CD4-positive, alpha-beta T cell treated with Interleukin-12 subunit alpha and Interleukin-12 subunit beta, for 1 hour (primary cell): ENCODE data around the gene TBC1D22A.
"Not testable (repeated sequence)": the region's sequence is repeated elsewhere in the genome, so short reads cannot be mapped to it uniquely, and the experiment has no call there.

Source experiments
- DNase-seq: peaks from one replicate; pipeline ENCODE4 v3.0.0-alpha.2; 2020

The TBC1D22A gene

DNA sequence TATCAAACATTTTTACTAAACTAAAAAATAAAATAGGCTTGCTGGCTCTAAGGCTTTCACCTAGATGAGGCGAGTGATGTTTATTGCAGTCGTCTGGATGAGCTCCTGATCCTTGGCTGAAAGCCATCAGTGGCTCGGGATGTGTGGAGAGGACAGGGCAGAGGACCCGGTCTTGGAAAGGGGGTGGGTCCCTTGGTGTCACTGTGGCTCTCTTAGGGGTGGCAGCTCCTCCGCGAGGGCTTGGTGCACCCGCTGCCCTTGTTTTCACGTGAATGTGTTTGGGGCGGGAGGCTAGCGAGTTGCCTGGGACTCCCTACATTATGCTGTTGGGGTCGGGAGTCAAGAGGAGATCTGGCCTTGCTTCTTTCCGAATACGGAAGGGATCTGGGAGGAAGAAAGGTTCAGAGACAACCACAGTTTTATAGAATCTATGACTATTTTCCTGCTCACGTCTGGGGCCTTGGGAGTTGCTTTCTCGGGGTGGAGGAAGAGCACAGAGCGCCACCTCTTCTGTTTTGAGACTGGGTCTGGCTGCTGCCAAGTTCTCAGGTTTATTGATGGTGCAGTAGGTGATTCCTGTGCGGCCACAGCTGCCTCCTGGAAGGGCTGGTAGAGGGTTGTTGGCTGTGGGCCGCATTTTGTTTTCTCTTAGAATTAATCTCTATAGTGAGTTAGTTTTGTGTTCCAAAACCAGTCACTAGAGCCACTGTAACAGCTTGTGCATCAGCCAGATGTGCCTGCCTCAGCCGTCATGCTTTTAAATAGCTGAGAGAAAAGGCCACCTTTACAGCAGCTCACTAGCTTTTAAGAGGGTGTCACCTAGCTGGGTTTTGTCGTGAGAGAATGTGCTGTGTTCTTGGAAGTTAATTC, 12.8 kb downstream of the TBC1D22A start:
- DNase-seq: no peak

DNA sequence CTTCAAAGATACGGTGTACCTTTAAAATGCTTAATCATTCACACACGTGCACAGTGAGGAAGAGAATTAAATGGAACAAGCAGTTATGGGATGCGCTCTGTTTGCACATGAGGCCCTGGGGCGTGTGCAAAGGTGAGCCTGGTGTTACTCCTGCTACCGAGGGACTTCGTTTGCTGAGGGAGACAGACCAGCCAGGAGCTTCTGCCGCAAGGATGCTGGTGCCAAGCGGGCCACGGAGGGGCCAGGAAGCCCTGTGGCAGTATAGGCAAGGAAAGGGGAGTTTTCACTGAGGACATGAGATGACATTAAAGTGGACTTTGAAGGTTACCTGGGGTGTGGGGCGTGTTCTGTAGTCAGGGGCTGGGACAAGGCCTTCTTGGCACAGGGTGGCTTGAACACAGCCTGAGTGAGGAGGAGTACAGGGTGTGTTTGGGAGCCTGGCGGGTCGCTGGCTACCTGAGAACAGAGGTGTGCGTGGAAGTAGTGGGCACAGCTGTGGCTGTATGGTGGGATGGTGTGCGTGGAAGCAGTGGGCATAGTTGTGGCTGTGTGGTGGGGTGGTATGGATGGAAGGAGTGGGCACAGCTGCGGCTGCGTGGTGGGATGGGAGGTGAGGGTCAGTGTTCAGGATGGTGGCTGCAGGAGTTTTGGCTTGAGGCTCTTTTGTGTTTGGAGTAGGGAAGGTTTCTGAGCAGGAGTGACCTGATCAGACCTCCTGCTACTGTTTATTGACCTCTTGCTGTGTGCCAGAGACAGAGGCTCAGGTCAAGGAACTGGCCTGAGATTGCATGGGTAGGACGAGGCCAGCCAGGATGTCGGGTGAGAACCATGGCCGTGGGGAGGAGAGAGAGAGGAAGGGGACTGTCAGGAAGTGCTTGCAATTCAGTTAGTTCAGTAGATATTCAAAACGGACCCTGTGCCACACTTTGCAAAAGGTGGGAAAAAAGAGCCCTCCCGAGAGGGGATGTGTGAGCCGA, 13.7 kb downstream of the TBC1D22A start:
- DNase-seq: no peak

DNA sequence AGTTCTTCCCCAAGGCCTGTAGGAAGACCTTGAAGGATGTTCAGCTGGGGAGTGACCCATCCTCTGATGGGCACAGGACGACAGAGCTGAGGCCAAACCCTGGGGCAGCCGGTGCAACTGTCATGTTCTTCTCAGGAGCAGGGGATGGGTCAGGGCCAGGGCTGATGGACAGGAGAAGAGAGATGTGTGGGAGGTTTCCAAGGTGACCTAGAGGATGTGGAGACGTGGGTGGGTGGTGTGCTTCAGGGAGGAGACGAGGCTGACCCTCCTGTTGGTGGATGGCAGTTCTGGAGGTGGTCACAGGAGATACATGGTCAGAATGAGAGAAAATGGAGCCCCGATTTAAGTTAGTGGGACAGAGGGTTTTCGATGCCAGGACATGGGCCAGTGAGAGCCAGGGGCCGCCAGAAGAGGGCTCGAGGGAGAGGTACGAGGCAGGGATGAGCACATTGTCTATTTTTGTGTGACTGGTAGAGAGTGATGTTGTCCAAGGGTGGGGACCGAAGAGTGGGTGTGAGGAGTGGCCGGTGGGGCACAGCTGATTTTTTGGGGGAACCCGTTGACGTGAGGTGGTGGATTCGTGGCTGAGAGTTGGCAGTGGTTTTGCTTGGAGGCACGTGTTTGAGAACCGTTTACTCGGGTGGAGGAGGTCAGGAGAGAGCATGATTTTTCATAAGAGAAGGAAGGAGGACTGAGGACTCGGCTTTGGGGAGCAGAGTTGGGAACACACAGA, 14.6 kb downstream of the TBC1D22A start:
- DNase-seq: no peak

DNA sequence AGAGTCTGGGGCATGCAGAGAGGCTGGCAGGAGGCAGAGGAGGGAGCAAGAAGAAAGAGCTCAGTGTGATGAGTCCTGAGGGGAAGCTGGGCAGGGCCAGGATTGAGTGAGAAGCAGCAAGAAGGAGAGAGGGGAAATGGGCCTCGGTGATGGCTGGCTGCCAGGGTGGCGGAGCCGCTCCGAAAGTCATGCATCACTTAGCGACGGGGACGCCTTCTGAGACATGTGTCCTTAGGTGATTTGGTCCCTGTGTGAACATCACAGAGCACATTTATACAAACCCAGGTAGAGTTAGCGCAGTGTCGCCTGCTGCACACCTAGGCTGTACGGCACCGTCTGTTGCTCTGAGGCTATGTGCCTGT, 15.1 kb downstream of the TBC1D22A start:
- peak; percentile 26 for DNase-seq

GRCh38 chr22:46779023-46779422, 16.6 kb downstream of the TBC1D22A start:
- DNase-seq: no peak

- no peak for DNase-seq
These were observed 17.2 kb downstream of the TBC1D22A start for GRCh38 chr22:46779651-46780050.

- DNase-seq: no peak
These were observed 18.0 kb downstream of the TBC1D22A start for GRCh38 chr22:46780453-46780852.

DNA sequence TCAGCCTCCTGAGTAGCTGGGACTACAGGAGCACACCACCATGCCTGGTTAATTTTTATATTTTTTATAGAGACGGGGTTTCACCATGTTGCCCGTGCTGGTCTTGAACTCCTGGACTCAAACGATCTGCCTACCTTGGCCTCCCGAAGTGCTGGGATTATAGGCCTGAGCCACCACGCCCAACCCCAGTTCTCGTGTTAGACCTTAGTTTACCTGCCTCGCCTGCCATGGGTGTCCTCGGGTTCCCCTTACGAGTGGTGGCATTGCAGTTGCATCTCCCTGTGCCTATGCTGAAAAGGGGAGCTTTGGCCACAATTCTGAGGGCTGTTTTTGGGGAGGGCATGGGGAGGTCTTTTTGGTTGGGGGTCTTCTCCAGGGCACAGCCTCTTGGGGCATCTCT, 18.8 kb downstream of the TBC1D22A start:
- no peak for DNase-seq

GRCh38 chr22:46782200-46782599, 19.8 kb downstream of the TBC1D22A start:
- DNase-seq: not testable (repeated sequence)

GRCh38 chr22:46783721-46784120, 21.3 kb downstream of the TBC1D22A start:
- DNase-seq: no peak

GRCh38 chr22:46788441-46789172, 26.2 kb downstream of the TBC1D22A start:
- peak; percentile 34 for DNase-seq

GRCh38 chr22:46789992-46790391, 27.5 kb downstream of the TBC1D22A start:
- DNase-seq: no peak

- DNase-seq: peak; percentile 88
These were observed 28.8 kb downstream of the TBC1D22A start for GRCh38 chr22:46791201-46791731.

- no peak for DNase-seq
These were observed 29.8 kb downstream of the TBC1D22A start for GRCh38 chr22:46792061-46792796.

GRCh38 chr22:46792841-46793261, 30.4 kb downstream of the TBC1D22A start:
- DNase-seq: no peak

- DNase-seq: no peak
These were observed 31.0 kb downstream of the TBC1D22A start for GRCh38 chr22:46793497-46793896.

GRCh38 chr22:46794067-46794466, 31.6 kb downstream of the TBC1D22A start:
- no peak for DNase-seq

- DNase-seq: no peak
These were observed 32.0 kb downstream of the TBC1D22A start for GRCh38 chr22:46794491-46794890.

DNA sequence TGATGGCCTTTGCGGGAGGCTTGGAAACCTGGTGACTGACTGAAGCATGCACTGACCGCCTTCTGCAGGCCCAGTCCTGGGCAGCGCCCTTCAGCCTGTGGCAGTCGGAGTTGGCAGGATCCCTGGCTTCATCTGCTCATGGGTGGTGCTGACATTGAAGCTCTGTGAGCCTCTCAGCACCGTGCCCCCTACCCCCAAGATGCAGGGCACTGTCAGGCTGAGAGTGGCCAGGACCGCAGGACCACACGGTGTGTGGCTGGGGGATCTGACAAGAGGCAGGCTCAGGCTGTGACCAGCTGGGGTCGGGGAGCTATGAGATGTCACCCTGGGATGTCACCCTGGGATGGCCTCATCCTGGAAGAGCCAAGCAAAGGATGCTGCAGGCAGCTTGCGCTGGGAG, 32.7 kb downstream of the TBC1D22A start:
- no peak for DNase-seq

GRCh38 chr22:46795845-46796565, 33.6 kb downstream of the TBC1D22A start:
- DNase-seq: no peak
